GM10266 (cell line): ENCODE data around the gene CRKL.

ENCODE experiments used
- DNase-seq: peaks from one replicate; pipeline ENCODE4 v3.0.0; 2012; ENCODE audit errors: extremely low spot score
- TF ChIP-seq, protein P1 (sequence below): IDR thresholded peaks from 2 replicates; pipeline ENCODE4 v1.5.1; 2012; ENCODE audit warnings: mild to moderate bottlenecking, low read depth; ENCODE audit not compliant: control insufficient read depth, insufficient read depth; ENCODE audit errors: missing control alignments

The CRKL gene

DNA sequence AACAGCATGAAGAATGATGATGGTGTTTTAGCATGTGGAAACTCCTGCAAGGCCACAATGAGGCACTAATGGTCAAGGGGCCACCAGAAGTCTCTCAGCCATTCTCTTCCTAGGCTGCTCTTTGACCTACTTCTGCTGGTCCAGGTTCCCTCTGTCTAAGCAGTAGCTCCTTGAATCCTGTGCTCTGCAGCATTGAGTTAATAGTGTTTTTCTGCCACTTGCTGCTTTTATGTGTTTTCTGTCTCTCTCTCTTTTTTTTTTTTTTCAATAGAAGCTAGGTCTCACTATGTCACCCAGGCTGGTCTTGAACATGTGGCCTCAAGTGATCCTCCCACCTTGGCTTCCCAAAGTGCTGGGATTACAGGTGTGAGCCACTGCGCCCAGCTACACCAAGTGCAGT lies 29.8 kb downstream of the CRKL start:
- DNase-seq = no peak
- TF ChIP-seq, protein P1, sequence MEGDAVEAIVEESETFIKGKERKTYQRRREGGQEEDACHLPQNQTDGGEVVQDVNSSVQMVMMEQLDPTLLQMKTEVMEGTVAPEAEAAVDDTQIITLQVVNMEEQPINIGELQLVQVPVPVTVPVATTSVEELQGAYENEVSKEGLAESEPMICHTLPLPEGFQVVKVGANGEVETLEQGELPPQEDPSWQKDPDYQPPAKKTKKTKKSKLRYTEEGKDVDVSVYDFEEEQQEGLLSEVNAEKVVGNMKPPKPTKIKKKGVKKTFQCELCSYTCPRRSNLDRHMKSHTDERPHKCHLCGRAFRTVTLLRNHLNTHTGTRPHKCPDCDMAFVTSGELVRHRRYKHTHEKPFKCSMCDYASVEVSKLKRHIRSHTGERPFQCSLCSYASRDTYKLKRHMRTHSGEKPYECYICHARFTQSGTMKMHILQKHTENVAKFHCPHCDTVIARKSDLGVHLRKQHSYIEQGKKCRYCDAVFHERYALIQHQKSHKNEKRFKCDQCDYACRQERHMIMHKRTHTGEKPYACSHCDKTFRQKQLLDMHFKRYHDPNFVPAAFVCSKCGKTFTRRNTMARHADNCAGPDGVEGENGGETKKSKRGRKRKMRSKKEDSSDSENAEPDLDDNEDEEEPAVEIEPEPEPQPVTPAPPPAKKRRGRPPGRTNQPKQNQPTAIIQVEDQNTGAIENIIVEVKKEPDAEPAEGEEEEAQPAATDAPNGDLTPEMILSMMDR = no peak

DNA sequence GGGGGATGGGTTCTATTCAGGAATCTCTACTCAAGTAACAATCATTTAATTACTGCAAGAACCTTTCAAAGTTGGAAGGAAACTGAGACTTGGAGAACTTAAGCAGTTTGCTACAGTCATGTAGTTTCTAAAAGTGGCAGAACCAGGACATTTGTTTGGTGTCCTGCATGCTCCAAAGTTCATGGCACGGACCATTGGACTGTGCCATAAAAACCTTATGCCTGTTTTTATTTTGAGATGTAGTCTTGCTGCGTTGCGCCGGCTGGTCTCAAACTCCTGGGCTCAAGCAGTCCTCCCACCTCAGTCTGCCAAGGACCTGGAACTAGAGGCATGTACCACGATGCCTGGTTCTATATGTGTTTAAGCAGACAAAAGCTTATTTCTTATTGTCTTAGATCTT lies 31.2 kb downstream of the CRKL start:
- no peak for DNase-seq
- TF ChIP-seq, protein P1 = no peak

DNA sequence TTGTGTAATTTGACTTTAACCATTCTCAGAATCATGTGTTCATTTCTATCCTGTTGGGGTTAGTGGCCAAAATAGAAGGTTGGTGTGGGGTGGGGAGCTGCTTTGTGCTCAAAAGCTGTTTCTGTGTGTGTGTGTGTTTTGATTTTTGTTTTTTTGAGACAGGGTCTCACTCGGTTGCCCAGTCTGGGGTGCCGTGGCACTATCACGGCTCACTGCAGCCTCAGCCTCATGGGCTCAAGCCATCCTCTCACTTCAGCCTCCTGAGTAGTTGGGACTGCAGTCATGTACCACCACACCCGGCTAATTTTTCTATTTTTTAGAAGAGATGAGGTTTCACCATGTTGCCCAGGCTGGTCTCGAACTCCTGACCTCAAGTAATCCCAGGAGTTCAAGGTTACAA lies 31.8 kb downstream of the CRKL start:
- DNase-seq = no peak
- TF ChIP-seq, protein P1 = no peak

DNA sequence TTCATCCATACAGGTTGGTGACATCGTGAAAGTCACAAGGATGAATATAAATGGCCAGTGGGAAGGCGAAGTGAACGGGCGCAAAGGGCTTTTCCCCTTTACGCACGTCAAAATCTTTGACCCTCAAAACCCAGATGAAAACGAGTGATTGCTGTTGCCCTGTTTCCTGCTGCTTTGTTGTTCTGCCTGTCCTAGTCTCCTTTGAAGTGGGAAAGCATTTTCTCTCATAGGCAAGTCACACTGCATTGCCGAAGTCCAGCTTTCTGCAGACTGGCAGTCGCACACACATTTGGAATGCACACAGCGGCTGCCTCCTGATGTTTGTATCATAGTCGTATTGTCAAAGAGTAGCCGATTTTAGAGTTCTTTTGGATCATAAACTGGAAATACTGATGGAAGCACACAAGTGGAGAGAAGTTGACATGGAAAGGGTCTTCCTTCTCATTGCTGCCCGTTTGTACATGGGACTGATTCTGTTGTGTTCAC lies 32.5 kb downstream of the CRKL start:
- TF ChIP-seq, protein P1 = no peak
- no peak for DNase-seq

DNA sequence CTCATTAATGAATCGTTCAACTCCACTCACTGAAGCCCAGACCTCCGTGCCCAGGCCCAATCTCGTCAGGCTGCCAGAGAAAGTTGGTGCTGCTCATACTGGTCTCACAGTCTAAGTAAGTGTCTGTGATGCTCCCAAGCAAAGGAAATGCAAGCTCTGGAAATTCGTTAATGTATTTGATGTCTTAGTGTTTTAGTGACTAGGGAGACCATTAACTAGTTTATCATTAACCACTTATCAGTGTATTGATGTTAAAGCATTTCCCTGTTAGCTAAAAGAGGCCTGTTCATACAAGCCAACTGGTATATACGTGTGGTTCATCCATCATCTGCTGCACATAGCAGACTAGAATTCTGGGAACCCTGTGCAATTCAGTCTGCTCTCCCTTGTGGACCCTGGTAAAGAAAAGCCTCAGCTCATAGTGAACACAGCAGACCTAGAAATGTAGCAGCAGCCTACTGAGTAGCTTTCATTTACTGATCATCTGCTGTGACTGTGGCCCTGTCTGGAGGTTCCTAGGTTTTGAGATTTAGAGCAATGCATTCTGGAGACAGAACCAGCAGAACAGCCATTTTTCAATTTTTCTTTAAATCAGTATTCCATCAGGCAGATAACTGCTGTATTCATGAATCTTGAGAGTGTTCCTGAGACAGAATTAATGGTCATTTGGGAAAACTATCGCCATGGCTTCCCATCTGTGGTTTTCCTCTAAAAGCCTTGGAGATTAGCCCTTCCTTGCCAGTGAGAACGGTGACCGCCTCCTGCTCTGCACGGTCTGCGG lies 34.1 kb downstream of the CRKL start:
- TF ChIP-seq, protein P1 = no peak
- DNase-seq = no peak

DNA sequence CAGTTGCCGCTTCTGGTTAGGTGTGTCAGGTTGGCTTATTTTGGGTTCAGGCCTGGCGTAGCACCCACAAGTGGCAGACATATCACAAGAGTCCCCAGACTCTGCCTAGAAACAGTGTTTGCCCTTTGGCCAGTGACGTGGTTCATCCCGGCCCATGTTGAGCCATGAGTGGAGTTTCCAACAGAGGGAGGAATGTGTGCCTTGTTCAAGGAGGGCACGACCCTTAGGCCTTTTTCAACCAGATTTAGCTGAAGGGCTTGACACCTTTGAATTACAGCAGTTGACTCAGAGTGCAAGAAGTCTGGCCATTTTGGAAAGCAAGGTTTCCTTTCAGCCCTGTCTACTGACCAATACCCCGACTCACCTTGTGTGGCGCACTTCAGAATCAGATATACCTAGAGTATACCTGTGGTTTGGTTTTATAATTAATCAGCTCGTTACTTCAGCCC lies 34.7 kb downstream of the CRKL start:
- TF ChIP-seq, protein P1 = no peak
- DNase-seq = no peak
